SK-N-SH (cell line): ENCODE data around the gene PEA15. TPM values are rescaled to one million over a fixed set of nuclear protein-coding genes. Genes with fewer than 3 reads are reported as not detected.

Source experiments
- CTCF ChIA-PET: fragments of 300-600, 350-600 bp; formaldehyde crosslinking; extraction: SDS; loops from one replicate; lab custom pipeline; 2021; lab: Yijun Ruan, JAX
- POLR2A ChIA-PET: fragments of 350-600 bp; sonication (Branson Sonifier 250); formaldehyde crosslinking; extraction: SDS; loops from one replicate; lab custom pipeline; 2020; ENCODE audit warnings: antibody characterized with exemption, inconsistent platforms; lab: Yijun Ruan, JAX
- DNase-seq: peaks from one replicate; pipeline ENCODE4 v3.0.0; 2012
- H2AFZ ChIP-seq: fragments of 200-600 bp; sonication (generic); 2 replicates; pipeline ENCODE4 v1.8.1; 2016; ENCODE audit warnings: antibody characterized with exemption, mild to moderate bottlenecking, low read depth
- H3F3A ChIP-seq: fragments of 200-600 bp; sonication (generic); replicated peaks from 2 replicates; pipeline ENCODE3; 2016; ENCODE audit warnings: antibody characterized with exemption, mild to moderate bottlenecking; ENCODE audit not compliant: insufficient read depth
- H3K27ac ChIP-seq, 2 experiments: fragments of 200-500 bp in 1 of 2; fragments of 200-600 bp in 1 of 2; sonication (Bioruptor generic) in 1 of 2; sonication (generic), shearing (Covaris generic) in 1 of 2; 2 replicates each; pipeline versions ENCODE4 v1.5.1 to v1.6.1; 2014 to 2016; ENCODE audit warnings: low read depth in 2 of 2, inconsistent platforms in 1 of 2, low read length in 1 of 2, mild to moderate bottlenecking in 1 of 2, mixed read lengths in 1 of 2
- H3K27me3 ChIP-seq: fragments of 200-600 bp; sonication (generic), shearing (Covaris generic); 2 replicates; pipeline ENCODE4 v1.6.1; 2016; ENCODE audit warnings: mixed run types; ENCODE audit not compliant: insufficient read depth
- H3K36me3 ChIP-seq, 2 experiments: fragments of 200-500 bp in 1 of 2; fragments of 200-600 bp in 1 of 2; sonication (Bioruptor generic) in 1 of 2; sonication (generic) in 1 of 2; replicated peaks in 1 of 2; 2 replicates each; pipeline versions ENCODE3 to v1.5.1; 2014 to 2016; ENCODE audit warnings: low read length in 1 of 2, mild to moderate bottlenecking in 1 of 2; ENCODE audit not compliant: insufficient read depth in 2 of 2, control insufficient read depth in 1 of 2
- H3K4me1 ChIP-seq, 2 experiments: fragments of 200-500 bp in 1 of 2; fragments of 200-600 bp in 1 of 2; sonication (Bioruptor generic) in 1 of 2; sonication (generic), shearing (Covaris generic) in 1 of 2; 2 replicates each; pipeline versions ENCODE4 v1.5.1 to v1.6.1; 2014 to 2016; ENCODE audit warnings: low read depth in 1 of 2, low read length in 1 of 2, mixed run types in 1 of 2; ENCODE audit not compliant: insufficient read depth in 2 of 2, control insufficient read depth in 1 of 2
- H3K4me2 ChIP-seq: fragments of 200-600 bp; sonication (generic), shearing (Covaris generic); 2 replicates; pipeline ENCODE4 v1.6.1; 2017; ENCODE audit warnings: mixed run types
- H3K4me3 ChIP-seq, 2 experiments: fragments of 200-500 bp in 1 of 2; fragments of 200-600 bp in 1 of 2; sonication (Bioruptor generic) in 1 of 2; sonication (generic), shearing (Covaris generic) in 1 of 2; 2 replicates each; pipeline versions ENCODE4 v1.5.1 to v1.8.1; 2014 to 2016; ENCODE audit warnings: low read depth in 2 of 2, inconsistent platforms in 1 of 2, low read length in 1 of 2, mild to moderate bottlenecking in 1 of 2, mixed read lengths in 1 of 2, moderate library complexity in 1 of 2
- H3K79me2 ChIP-seq: fragments of 200-600 bp; sonication (generic); 2 replicates; pipeline ENCODE4 v1.8.1; 2017; ENCODE audit warnings: mild to moderate bottlenecking; ENCODE audit not compliant: insufficient read depth
- H3K9ac ChIP-seq: fragments of 200-600 bp; sonication (generic); 2 replicates; pipeline ENCODE4 v1.6.1; 2017; ENCODE audit warnings: mixed run types
- H3K9me2 ChIP-seq: fragments of 200-600 bp; sonication (generic); 2 replicates; pipeline ENCODE4 v1.6.1; 2017; ENCODE audit warnings: mixed run types
- H3K9me3 ChIP-seq: fragments of 200-600 bp; sonication (generic); 2 replicates; pipeline ENCODE4 v1.6.1; 2017; ENCODE audit warnings: mixed run types, mild to moderate bottlenecking, moderate library complexity
- H4K20me1 ChIP-seq: fragments of 200-600 bp; sonication (generic); 2 replicates; pipeline ENCODE4 v1.6.1; 2017; ENCODE audit warnings: mild to moderate bottlenecking, mixed run types; ENCODE audit not compliant: insufficient read depth
- FOSL2 ChIP-seq: IDR thresholded peaks from 2 replicates; pipeline ENCODE4 v1.4.0; 2012; ENCODE audit warnings: low read depth, mild to moderate bottlenecking, moderate library complexity, borderline replicate concordance
- FOXJ3 ChIP-seq: sonication (generic); formaldehyde crosslinking; IDR thresholded peaks from 2 replicates; pipeline ENCODE4 v1.5.1; 2020; ENCODE audit warnings: mild to moderate bottlenecking, missing genetic modification reagents
- NFIC ChIP-seq: IDR thresholded peaks from 2 replicates; pipeline ENCODE4 v1.4.0; 2012; ENCODE audit warnings: borderline replicate concordance
- TEAD4 ChIP-seq: IDR thresholded peaks from 2 replicates; pipeline ENCODE4 v1.4.0; 2012; ENCODE audit warnings: mild to moderate bottlenecking, borderline replicate concordance; ENCODE audit not compliant: insufficient read depth
- WGBS: methylation state at CpG from one replicate; pipeline ENCODE4 v1.1.6; 2017; ENCODE audit warnings: low lambda C conversion rate; 5-methylcytosine and 5-hydroxymethylcytosine counted together
- polyA plus RNA-seq, 3 experiments: library from polyadenylated mRNA; depleted of rRNA; stranded (reverse); fragments of >200 nt; gene quantifications; 2 replicates each; pipeline ENCODE4 v1.2.3, GENCODE V29; 2012
- TF ChIP-seq, protein P1 (sequence below): fragments of 150-350 bp; IDR thresholded peaks from 2 replicates; pipeline ENCODE4 v1.6.1; 2016; ENCODE audit warnings: mild to moderate bottlenecking, low read depth, low read length
- TF ChIP-seq, protein P2 (sequence below): fragments of 200-600 bp; sonication (generic); IDR thresholded peaks from 2 replicates; pipeline ENCODE4 v1.6.1; 2017; ENCODE audit warnings: antibody characterized with exemption, mild to moderate bottlenecking, moderate library complexity

PEA15 gene
- polyA plus RNA-seq, 1 of the 3 experiments (the other 2 are of a cell fraction) = 322 TPM

DNA sequence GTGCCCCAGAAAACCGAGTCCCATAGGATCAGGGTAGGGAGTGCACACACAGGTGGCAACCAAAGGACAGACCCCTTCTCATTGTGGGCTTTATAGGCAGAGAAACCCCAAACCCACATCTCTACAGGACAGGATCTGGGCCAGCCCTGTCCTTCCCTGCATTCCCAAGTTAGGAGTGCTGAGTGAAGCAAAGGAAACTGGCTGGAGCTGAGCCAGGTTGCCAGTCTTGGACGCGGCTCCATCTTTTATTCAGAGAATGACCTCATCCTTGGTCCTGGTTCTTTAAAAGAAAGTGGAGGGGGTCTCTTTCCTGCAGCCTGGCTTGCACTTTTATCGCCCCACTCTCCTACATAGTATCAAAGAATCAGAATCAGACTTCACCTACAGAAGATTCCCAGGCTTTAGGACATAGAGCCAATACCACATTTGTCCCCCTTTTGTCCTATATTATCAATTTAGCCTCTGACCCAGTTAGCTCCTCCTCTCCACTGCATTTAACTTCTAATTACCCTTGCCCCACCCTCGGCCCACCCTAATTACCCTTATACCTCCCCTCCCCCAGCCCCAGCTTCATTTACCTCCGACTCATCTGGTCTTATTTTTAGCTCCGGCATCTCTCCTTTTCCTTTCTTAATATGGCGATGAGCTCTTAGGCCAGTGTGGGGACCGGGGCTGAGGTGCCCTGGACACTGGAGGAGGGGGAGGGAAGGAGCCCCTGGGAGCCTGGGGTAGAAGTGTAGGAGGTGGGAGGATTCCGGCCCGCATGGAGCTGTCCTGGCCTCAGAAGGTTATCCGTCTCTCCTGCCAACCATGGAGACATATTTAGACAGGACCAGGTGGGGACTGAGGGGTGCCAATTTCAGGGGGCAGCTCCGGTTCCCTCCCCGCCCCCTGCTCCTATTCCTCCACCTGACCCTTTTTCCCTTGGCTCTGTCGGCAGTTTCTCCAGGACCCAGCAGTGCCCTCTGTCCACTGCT, 15.2 kb upstream of the PEA15 start, which contains the start of gene CASQ1:
Gene CASQ1 (plus strand): TSS at position 927 of the 977 bp plus-strand sequence. CDS start 177 bp downstream, outside the sequence.
- no peak within 1 kb of the TSS for H3K27ac ChIP-seq
- no peaks in the 10 kb centered on the region for H3K27me3 ChIP-seq
- H3K9me2 ChIP-seq = no peaks in the 10 kb centered on the region
- H3K4me1 ChIP-seq = peaks cover 3 to 5% of the 10 kb centered on the region in 2 experiments; a peak in 2 of 4 replicates
- H3K4me3 ChIP-seq = no peak within 1 kb of the TSS
- no peak for DNase-seq
- no peaks in the 10 kb centered on the region for H3K9me3 ChIP-seq
- H2AFZ ChIP-seq = peak within 1 kb of the TSS; percentile 48
- 68% methylated on average over 15 of the region's 15 CpGs for WGBS
- H3K79me2 ChIP-seq = no peaks in the 10 kb centered on the region
- H3K4me2 ChIP-seq = no peak within 1 kb of the TSS
- H3K36me3 ChIP-seq = no peaks in the 10 kb centered on the region
- no peak within 1 kb of the TSS for H3K9ac ChIP-seq
- ChIA-PET CTCF (interaction anchor here (0.9 to 7.5 kb wide), 8 partner anchors 18 to 104 kb away, joined by 4 to 293 read pairs (median 36); no protein-coding TSS in a partner anchor), POLR2A (interaction anchor here (0.9 kb wide), 1 partner anchor 30 kb away, joined by 3 read pairs; no protein-coding TSS in a partner anchor)
- no peaks in the 10 kb centered on the region for H3F3A ChIP-seq
- peak; percentile 46; the same call in 1 of the 2 replicates for TF ChIP-seq NFIC
- TF ChIP-seq, protein P1, sequence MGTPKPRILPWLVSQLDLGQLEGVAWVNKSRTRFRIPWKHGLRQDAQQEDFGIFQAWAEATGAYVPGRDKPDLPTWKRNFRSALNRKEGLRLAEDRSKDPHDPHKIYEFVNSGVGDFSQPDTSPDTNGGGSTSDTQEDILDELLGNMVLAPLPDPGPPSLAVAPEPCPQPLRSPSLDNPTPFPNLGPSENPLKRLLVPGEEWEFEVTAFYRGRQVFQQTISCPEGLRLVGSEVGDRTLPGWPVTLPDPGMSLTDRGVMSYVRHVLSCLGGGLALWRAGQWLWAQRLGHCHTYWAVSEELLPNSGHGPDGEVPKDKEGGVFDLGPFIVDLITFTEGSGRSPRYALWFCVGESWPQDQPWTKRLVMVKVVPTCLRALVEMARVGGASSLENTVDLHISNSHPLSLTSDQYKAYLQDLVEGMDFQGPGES = no peak
- no peaks in the 10 kb centered on the region for H4K20me1 ChIP-seq

DNA sequence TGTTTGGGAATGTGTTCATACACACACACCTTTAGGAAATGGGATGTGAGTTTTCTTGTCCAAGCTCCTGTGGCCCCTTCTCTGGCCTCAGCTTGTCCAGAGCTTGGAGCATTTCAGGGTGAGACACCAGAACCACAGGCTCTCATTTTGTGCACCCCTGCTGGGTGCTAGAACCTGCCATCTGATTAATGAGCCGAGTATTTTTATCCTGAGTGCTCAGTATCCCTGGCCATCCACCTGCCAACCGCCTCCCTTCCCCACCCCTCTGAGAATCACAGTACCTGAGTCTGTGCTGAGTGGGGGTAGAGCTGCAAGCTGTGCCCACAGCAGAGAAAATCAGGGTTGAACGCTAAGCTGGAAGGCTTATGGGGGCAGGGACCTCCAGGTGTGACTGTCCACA, 13.4 kb upstream of the PEA15 start:
- H3K4me1 ChIP-seq = peaks cover 3 to 5% of the 10 kb centered on the region in 2 experiments; a peak in 2 of 4 replicates
- H2AFZ ChIP-seq = no peak overlapping the region
- no peaks in the 10 kb centered on the region for H3K9me2 ChIP-seq
- no peak overlapping the region for H3K4me2 ChIP-seq
- H3K9me3 ChIP-seq = no peaks in the 10 kb centered on the region
- no peak overlapping the region for H3K9ac ChIP-seq
- no peak for TF ChIP-seq FOXJ3
- no peak for TF ChIP-seq FOSL2
- TF ChIP-seq, protein P2, sequence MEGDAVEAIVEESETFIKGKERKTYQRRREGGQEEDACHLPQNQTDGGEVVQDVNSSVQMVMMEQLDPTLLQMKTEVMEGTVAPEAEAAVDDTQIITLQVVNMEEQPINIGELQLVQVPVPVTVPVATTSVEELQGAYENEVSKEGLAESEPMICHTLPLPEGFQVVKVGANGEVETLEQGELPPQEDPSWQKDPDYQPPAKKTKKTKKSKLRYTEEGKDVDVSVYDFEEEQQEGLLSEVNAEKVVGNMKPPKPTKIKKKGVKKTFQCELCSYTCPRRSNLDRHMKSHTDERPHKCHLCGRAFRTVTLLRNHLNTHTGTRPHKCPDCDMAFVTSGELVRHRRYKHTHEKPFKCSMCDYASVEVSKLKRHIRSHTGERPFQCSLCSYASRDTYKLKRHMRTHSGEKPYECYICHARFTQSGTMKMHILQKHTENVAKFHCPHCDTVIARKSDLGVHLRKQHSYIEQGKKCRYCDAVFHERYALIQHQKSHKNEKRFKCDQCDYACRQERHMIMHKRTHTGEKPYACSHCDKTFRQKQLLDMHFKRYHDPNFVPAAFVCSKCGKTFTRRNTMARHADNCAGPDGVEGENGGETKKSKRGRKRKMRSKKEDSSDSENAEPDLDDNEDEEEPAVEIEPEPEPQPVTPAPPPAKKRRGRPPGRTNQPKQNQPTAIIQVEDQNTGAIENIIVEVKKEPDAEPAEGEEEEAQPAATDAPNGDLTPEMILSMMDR = no peak
- no peak for TF ChIP-seq NFIC
- no peak for TF ChIP-seq TEAD4
- no peak for DNase-seq
- 76% methylated on average over 3 of the region's 3 CpGs for WGBS
- H4K20me1 ChIP-seq = no peaks in the 10 kb centered on the region
- no peak overlapping the region for H3K4me3 ChIP-seq
- no peaks in the 10 kb centered on the region for H3K27me3 ChIP-seq
- CTCF ChIA-PET = interaction anchor here (1.0 to 7.5 kb wide), 11 partner anchors 9 to 107 kb away, joined by 3 to 293 read pairs (median 11); partner anchors contain the start of gene PEA15
- H3K36me3 ChIP-seq = no peaks in the 10 kb centered on the region
- H3F3A ChIP-seq = no peaks in the 10 kb centered on the region
- H3K79me2 ChIP-seq = no peaks in the 10 kb centered on the region
- POLR2A ChIA-PET = no interaction called here
- H3K27ac ChIP-seq = no peak overlapping the region
